ENCODE data around the gene EDN2. TPM values are rescaled to one million over a fixed set of nuclear protein-coding genes. Genes with fewer than 3 reads are reported as not detected.

EDN2 gene
- total and polyA plus RNA-seq, 4 donors = 0.10 to 0.13 TPM; not detected in 2

- TF ChIP-seq REST (IDR thresholded peaks at IDR 0.05) (no peak), RXRA (IDR thresholded peaks at IDR 0.05) (no peak), FOXA2 (IDR thresholded peaks at IDR 0.05) (no peak), HNF4A (conservative IDR thresholded peaks at IDR 0.05) (no peak), JUND (IDR thresholded peaks at IDR 0.05) (no peak), EGR1 (IDR thresholded peaks at IDR 0.05; ENCODE audit: low read depth in 2 of 2) (no peak)
These were observed 15.9 kb upstream of the EDN2 start (continued) for GRCh38 chr1:41500378-41500777.

- WGBS = 90% methylated on average over 2 of the region's 2 CpGs
- Histone ChIP-seq H3K27ac (ENCODE audit: low read depth in 1 of 2, low read length in 2 of 2) (no peak overlapping the region), H3K4me1 (ENCODE audit: control insufficient read depth in 4 of 4, insufficient read depth in 4 of 4, low read length in 3 of 4) (peaks cover 3 to 7% (median 5%) of the 10 kb centered on the region in 4 donors)
These were observed 15.1 kb upstream of the EDN2 start for GRCh38 chr1:41499591-41499990.

GRCh38 chr1:41498804-41499203 lies 14.3 kb upstream of the EDN2 start:
- H3K9ac ChIP-seq (ENCODE audit: low read depth in 1 of 2, low read length in 2 of 2) = no peak overlapping the region
- H3K27me3 ChIP-seq (ENCODE audit: control insufficient read depth in 4 of 4, insufficient read depth in 4 of 4, low read length in 3 of 4) = peaks cover 0 to 2% (median 0%) of the 10 kb centered on the region in 4 donors
- H3K9me3 ChIP-seq (ENCODE audit: control insufficient read depth in 4 of 4, low read length in 3 of 4) = no peaks in the 10 kb centered on the region
- WGBS = 79% methylated on average over 12 of the region's 12 CpGs
- TF ChIP-seq RAD21 (IDR thresholded peaks at IDR 0.05) = no peak
- TF ChIP-seq REST (IDR thresholded peaks at IDR 0.05) = no peak
- TF ChIP-seq FOXA1 (IDR thresholded peaks at IDR 0.05) = no peak
- TF ChIP-seq CTCF (IDR thresholded peaks at IDR 0.05; ENCODE audit: low read depth, low read length, missing input control) = no peak
- no peak for TF ChIP-seq EGR1 (IDR thresholded peaks at IDR 0.05; ENCODE audit: low read depth in 2 of 2)
- H3K27ac ChIP-seq (ENCODE audit: low read depth in 1 of 2, low read length in 2 of 2) = no peak overlapping the region
- H3K4me3 ChIP-seq (ENCODE audit: low read depth in 1 of 3, low read length in 3 of 3) = no peak overlapping the region
- peaks cover 3 to 7% (median 5%) of the 10 kb centered on the region in 4 donors for H3K4me1 ChIP-seq (ENCODE audit: control insufficient read depth in 4 of 4, insufficient read depth in 4 of 4, low read length in 3 of 4)
- no peak for DNase-seq (ENCODE audit: low spot score)
- H3K36me3 ChIP-seq (ENCODE audit: control insufficient read depth in 4 of 4, insufficient read depth in 3 of 4, low read depth in 1 of 4, low read length in 3 of 4) = no peaks in the 10 kb centered on the region

More at GRCh38 chr1:41499591-41499990, 15.1 kb upstream of the EDN2 start:
- no peak overlapping the region for H3K4me3 ChIP-seq (ENCODE audit: low read depth in 1 of 3, low read length in 3 of 3)
- DNase-seq (ENCODE audit: low spot score) = no peak
- H3K9ac ChIP-seq (ENCODE audit: low read depth in 1 of 2, low read length in 2 of 2) = no peak overlapping the region
- TF ChIP-seq RAD21 (IDR thresholded peaks at IDR 0.05) (no peak), REST (IDR thresholded peaks at IDR 0.05) (no peak)
- peaks cover 0 to 2% (median 0%) of the 10 kb centered on the region in 4 donors for H3K27me3 ChIP-seq (ENCODE audit: control insufficient read depth in 4 of 4, insufficient read depth in 4 of 4, low read length in 3 of 4)
- no peaks in the 10 kb centered on the region for H3K9me3 ChIP-seq (ENCODE audit: control insufficient read depth in 4 of 4, low read length in 3 of 4)
- H3K36me3 ChIP-seq (ENCODE audit: control insufficient read depth in 4 of 4, insufficient read depth in 3 of 4, low read depth in 1 of 4, low read length in 3 of 4) = no peaks in the 10 kb centered on the region

Measured in liver (tissue), 9 donors.